ENCODE results near the gene WNK2.

The WNK2 gene

GRCh38 chr9:93184432-93185265 lies 710 bp downstream of the WNK2 start:
- no peak for DNase-seq (ENCODE audit: low read depth in 2 of 2, low spot score in 1 of 2)

DNA sequence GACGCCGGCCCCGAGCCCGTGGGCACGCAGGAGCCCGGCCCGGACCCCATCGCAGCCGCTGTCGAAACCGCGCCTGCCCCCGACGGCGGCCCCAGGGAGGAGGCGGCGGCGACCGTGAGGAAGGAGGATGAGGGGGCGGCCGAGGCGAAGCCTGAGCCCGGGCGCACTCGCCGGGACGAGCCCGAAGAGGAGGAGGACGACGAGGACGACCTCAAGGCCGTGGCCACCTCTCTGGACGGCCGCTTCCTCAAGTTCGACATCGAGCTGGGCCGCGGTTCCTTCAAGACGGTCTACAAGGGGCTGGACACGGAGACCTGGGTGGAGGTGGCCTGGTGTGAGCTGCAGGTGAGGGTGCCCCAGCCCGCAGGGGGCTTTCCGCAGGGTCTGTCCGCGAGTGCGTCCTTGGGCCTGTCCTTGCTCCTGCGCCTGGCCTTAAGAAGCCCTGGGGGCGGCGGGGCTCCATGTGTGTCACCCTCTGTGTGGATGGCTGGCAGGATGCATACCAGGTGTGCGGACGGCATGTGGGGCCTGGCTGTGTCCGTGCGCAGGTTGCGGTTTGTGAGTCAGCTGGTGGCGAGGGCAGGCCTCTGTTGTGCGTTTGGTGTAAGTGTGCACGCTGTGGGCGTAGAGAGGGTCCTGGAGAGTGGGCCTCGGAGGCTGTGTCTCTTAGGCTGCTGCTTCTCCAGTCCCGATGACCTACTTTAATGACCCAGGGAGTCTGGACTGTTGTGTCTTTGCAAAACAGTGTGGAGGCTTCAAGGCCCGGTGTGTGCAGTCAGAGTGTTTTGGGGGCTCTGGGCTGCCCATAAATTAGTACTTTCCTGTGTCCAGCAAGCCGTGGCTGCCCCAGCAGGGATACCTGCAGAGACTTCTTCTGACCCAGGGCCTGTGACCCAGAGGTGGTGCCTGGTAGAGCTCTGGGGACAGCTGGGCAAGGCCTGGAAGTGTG lies 1.6 kb downstream of the WNK2 start:
- DNase-seq (ENCODE audit: low read depth in 2 of 2, low spot score in 1 of 2) = no peak

- no peak for DNase-seq (ENCODE audit: low read depth in 2 of 2, low spot score in 1 of 2)
Measured at GRCh38 chr9:93186215-93186945, 2.4 kb downstream of the WNK2 start.

GRCh38 chr9:93187047-93187446 lies 3.1 kb downstream of the WNK2 start:
- DNase-seq (ENCODE audit: low read depth in 2 of 2, low spot score in 1 of 2) = no peak

- DNase-seq (ENCODE audit: low read depth in 2 of 2, low spot score in 1 of 2) = no peak
Measured at GRCh38 chr9:93187574-93187973, 3.6 kb downstream of the WNK2 start.

DNA sequence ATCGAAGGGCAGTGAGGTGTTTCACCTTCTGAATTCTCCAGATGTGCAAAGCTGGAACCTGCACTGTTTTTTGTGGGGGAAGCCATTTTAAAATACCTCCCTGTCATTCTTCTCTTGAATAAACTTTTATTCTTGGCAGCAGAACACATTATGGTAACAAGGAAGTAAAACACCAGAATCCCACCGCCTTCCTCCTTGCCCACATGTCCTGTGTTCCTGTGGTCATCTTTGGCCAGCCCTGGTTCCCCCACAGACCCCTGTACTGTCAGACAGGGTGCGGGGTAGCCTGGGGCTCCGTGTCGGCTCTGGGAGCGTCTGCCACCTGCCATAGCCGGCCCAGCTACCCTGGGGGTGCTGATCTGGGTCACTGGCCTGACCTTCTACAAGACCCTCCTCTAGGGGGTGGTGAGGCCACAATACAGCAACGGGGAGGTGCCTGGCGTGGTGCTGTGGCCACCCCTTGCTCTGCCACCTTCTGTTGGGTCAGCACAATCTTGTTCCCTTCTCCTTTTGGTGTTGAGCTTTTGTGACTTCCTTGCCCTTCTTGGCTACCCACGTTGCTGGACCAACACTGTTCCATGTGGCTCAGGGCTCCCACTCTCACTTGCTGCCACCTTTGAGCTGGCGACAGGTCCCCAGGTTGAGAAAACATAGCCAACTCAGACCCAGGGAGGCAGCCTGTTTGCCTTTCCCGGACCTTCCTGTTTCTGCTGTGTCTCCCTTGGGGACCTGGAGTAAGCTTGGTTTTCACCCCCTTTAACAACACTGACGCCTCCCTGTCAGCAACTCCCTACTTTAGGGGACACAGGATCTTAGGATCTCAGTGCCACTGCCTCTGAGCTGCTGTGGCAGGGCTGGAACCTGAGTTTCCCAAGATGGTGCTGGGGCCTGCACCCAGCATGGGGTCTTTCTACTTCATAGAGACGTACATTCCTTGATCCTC lies 4.8 kb downstream of the WNK2 start:
- no peak for DNase-seq (ENCODE audit: low read depth in 2 of 2, low spot score in 1 of 2)

DNA sequence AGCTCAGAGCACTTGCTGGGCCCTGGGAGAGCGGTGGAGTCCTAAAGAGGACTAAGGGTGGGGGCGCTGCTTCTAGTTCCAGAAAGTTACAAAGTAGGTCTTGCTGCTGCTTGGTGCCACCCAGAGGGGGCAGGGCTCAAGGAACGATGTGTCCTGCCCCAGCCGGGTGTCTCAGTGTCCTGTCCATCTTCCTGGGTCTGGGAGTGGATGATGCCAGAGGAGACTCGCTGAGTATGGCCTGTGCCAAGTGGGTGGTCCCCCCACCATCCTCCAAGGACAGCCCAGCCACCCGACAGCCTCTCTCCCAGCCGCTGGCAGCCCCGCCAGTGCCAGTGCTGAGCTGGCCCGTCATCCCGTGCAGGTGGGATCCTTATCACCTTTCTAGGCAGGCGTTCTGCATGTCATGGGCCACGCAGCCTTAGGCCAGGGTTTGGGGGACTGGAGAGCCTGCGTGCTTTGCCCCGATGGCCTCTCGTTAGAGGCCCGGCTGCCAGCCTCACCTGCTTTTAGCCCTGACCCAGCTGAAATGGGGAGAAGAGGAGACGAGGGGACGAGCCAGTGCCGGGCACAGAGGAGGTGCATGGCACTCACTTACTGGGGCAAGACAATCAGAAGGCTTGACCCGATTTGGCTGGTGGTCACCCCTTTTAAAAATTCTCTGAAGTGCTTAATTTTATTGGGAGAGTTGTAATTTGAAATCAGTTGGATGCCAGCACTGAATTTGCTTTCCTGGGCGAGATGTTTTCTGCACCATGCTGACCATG lies 5.6 kb downstream of the WNK2 start:
- DNase-seq (ENCODE audit: low read depth in 2 of 2, low spot score in 1 of 2) = no peak

DNA sequence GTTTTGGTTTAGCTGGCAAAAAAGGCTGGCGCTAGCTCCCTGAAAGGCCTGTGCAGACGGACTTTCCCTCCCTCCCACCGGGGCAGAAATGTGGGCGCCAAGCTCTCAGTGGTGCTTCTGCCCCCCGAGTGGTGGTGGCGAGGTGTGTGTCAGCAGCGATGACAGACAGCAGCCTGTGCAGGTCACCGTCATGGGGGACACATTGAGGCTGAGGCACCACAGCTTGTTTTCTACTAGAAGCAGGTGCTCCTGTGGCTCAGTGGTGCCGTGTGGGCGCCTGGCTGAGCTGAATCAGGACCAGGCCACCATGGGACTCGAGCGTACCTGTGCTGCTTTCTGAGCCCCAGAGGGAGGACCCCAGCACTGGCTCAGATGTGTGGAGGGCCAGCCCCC lies 6.2 kb downstream of the WNK2 start:
- DNase-seq (ENCODE audit: low read depth in 2 of 2, low spot score in 1 of 2) = no peak

DNA sequence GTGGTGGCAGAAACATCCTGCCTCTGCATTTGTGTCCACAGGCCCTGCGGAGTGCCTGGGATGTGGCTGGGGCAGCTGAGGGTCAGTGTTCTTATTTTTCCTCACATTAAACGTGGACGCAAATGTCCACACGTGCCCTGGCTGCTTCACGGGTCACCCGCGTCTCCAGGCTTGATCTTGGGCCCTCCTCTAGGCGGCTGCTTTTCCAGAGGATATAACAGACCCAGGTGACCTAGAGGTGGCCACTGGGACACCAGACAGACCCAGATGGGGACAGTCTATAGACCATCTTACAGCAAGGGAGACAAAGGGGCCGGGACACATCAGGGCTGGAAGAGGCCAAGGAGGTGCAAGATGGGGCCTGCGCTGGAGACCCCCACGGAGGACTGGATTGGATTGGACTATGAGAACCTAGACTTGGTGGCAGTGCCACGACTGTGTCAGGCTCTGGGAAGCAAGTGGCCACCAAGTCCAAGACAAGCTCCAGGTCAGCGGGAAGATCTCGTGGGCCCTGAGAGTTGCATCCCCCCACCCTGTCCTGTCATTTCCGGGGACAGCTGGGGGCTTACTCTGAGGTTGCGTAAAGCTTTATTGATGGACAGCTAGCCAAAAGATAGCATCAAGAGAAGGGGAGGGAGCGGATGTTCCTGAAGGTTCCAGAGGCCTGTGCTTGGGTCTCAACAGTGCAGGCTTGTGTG lies 6.9 kb downstream of the WNK2 start:
- DNase-seq (ENCODE audit: low read depth in 2 of 2, low spot score in 1 of 2) = no peak

- DNase-seq (ENCODE audit: low read depth in 2 of 2, low spot score in 1 of 2) = no peak
Measured at GRCh38 chr9:93191354-93191660, 7.4 kb downstream of the WNK2 start.

DNA sequence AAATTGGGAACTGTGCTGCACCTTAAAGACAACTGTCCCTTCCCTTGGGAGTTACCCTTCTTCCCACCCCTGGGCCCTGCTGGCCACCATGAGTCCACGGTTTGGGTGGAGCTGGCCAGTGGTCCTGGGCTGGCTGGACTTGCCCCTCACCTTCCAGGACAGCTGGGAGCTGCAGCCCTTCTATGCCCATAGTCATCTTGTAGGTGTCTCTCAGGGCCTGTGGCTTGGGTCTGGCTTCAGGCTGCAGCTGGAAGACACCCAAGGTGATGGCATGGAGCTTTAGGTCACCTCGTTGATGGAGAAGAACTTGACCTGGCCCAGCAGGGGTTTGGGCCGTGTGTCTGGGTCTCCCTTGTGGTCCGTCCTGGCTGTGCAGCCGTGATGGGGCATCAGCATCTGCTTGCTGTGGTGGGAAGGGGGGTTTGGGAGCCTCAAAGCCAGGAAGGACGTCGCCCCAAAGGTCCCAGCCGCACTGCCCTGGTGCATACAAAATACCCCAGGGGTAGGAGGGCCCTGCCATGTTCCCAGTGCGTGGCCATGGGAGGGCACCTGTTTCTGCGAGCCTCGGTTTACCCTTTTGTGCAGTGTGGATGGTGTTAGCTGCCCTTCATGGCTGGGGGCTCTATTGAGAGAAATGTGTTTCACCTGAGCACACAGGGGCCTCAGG lies 8.9 kb downstream of the WNK2 start:
- no peak for DNase-seq (ENCODE audit: low read depth in 2 of 2, low spot score in 1 of 2)

DNA sequence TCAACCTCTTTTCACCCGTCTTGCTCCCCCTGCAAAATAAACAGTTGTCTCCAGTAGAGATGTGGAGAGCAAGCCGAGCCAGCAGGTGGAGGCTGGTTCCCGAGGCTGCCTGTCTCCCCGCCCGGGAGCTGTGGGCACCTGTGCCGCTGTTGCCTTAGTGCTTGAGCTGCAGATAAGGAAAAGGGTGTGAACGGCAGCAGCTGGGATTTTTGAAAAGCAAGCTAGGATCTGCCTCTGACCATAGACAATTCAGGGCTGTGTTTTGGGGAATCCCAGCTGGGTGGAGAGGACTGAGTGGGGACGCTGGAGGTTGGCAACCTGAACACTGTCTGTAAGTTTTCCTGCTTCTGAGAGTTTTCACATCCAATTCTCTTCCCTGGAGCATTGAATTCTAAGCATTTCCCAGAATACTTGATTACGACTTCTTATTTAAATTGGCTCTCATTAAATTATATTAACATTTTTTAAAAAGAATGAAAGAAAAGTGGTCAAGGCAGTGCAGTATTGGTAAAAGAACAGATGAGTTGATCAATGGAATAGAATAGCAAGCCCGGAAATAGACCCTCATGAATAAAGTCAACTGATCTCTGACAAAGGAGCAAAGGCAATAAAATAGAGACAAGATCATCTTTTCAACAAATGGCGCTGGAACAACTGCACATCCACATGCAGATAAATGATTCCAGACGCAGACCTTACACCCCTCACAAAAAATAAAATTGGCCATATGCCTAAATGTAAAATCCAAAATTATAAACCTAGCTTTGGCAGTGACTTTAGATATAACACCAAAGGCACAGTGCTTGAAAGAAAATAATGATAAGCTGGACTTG lies 9.7 kb downstream of the WNK2 start:
- no peak for DNase-seq (ENCODE audit: low read depth in 2 of 2, low spot score in 1 of 2)

GRCh38 chr9:93194221-93194625 lies 10.3 kb downstream of the WNK2 start:
- no peak for DNase-seq (ENCODE audit: low read depth in 2 of 2, low spot score in 1 of 2)

GRCh38 chr9:93194641-93195040 lies 10.7 kb downstream of the WNK2 start:
- DNase-seq (ENCODE audit: low read depth in 2 of 2, low spot score in 1 of 2) = no peak

DNA sequence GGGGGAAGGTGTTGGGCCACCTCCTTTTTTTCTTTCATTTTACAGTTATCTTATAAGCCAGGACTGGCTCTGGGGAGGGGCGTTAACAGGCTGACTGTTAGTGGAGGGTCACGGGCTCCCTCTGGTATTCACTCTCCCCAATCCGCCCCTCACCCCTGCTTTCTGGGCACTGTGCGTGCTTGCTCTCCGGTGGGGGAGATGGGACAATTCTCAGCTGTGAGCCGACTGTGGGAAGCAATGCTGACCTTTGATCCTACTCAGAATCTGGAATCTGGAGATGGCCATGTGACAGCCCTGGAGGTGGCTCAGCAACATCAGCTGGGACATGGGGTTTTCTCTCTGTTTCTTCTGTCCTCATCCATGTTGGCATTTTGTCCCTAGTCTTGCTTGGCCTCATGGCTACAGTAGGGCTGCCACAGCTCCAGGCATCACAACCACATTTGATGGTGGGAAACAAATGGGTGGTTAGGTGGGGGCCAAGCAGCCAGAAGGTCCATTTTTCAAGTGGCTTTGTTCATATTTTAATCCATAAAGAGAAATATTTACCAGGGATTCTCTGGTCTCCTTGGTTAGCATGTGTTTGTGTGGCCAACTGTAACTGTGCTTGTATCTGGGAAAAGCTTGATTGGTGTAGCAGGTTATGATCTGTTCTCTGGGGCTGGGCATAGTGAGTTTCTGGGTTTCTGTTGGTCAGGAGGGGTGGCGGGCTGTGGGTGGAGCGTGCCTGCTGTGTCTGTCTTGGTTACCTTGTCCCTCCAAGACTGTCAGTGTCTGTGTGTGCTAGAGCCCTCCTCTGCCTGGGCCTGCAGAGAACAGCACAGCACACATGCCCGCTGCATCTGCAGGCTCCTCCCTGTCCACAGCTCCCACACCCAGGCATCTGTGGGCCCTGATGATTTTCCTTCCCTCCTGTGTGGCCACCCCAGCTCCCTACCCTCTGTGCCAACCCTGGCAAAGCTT lies 12.4 kb downstream of the WNK2 start:
- no peak for DNase-seq (ENCODE audit: low read depth in 2 of 2, low spot score in 1 of 2)

DNA sequence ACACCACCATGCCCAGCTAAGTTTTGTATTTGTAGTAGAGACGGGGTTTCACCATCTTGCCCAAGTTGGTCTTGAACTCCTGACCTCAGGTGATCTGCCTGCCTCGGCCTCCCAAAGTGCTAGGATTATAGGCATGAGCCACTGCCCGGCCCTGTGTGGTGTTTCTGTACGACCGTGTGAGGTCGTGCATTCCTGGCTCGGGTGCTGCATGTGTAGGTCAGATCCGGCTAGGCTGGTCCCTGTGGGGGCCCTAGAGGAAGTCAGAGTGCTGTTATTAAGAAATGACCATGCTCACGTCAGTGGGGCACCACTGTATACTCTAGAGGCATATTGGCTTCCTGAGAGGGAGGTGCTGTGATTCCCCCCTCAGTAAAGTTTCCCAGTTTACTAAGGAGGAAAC lies 13.7 kb downstream of the WNK2 start:
- no peak for DNase-seq (ENCODE audit: low read depth in 2 of 2, low spot score in 1 of 2)
